HuH-7 (cell line): ENCODE results near the gene C16orf86.

Source experiments
- DNase-seq: peaks from one replicate; pipeline ENCODE4 v3.0.0; 2011; ENCODE audit warnings: low spot score

C16orf86 gene

GRCh38 chr16:67666559-67667452, at the start of gene C16orf86, which contains the start of gene ENKD1:
C16orf86 (plus strand) TSS chr16:67666814; CDS start chr16:67666971, 157 bp downstream.
ENKD1 (minus strand) TSS chr16:67666750; CDS start chr16:67666442, 308 bp downstream.
- DNase-seq: peak; percentile 99

- DNase-seq: no peak
Observed at GRCh38 chr16:67628216-67628615, 38.4 kb upstream of the C16orf86 start.

- DNase-seq: no peak
Observed at GRCh38 chr16:67632415-67633172, 34.0 kb upstream of the C16orf86 start.

- DNase-seq: no peak
Observed at GRCh38 chr16:67636713-67637112, 29.9 kb upstream of the C16orf86 start.

- DNase-seq: no peak
Observed at GRCh38 chr16:67637625-67638024, 29.0 kb upstream of the C16orf86 start.

- DNase-seq: peak; percentile 12
Observed at GRCh38 chr16:67641779-67642708, 24.6 kb upstream of the C16orf86 start.

GRCh38 chr16:67644038-67644437, 22.6 kb upstream of the C16orf86 start:
- no peak for DNase-seq

- peak; percentile 17 for DNase-seq
Observed at GRCh38 chr16:67645397-67646121, 21.1 kb upstream of the C16orf86 start.

GRCh38 chr16:67647111-67647651, 19.4 kb upstream of the C16orf86 start:
- DNase-seq: no peak

GRCh38 chr16:67647681-67648080, 18.9 kb upstream of the C16orf86 start:
- no peak for DNase-seq

GRCh38 chr16:67648088-67648763, 18.4 kb upstream of the C16orf86 start:
- no peak for DNase-seq

GRCh38 chr16:67648764-67649407, 17.7 kb upstream of the C16orf86 start:
- DNase-seq: no peak

GRCh38 chr16:67649494-67649931, 17.1 kb upstream of the C16orf86 start:
- no peak for DNase-seq

- DNase-seq: no peak
Observed at GRCh38 chr16:67650023-67650422, 16.6 kb upstream of the C16orf86 start.

- no peak for DNase-seq
Observed at GRCh38 chr16:67651039-67651438, 15.6 kb upstream of the C16orf86 start.

- no peak for DNase-seq
Observed at GRCh38 chr16:67651847-67652246, 14.8 kb upstream of the C16orf86 start.

- peak; percentile 95 for DNase-seq
Observed at GRCh38 chr16:67652578-67653127, 14.0 kb upstream of the C16orf86 start.

GRCh38 chr16:67653128-67653788, 13.4 kb upstream of the C16orf86 start:
- DNase-seq: no peak
